ENCODE data around the gene ATP6V0A4.
"Not testable (repeated sequence)": the region's sequence is repeated elsewhere in the genome, so short reads cannot be mapped to it uniquely, and the experiment has no call there.

The ATP6V0A4 gene

GRCh38 chr7:138797715-138798320 lies at the start of gene ATP6V0A4, which contains the start of gene TMEM213:
ATP6V0A4 (minus strand) TSS chr7:138798196; CDS start chr7:138771247, 26,949 bp downstream.
TMEM213 (plus strand) TSS chr7:138797994; CDS start chr7:138798105, 111 bp downstream.
- DNase-seq (ENCODE audit: low read depth in 1 of 2, low spot score in 1 of 2), result no peak

DNA sequence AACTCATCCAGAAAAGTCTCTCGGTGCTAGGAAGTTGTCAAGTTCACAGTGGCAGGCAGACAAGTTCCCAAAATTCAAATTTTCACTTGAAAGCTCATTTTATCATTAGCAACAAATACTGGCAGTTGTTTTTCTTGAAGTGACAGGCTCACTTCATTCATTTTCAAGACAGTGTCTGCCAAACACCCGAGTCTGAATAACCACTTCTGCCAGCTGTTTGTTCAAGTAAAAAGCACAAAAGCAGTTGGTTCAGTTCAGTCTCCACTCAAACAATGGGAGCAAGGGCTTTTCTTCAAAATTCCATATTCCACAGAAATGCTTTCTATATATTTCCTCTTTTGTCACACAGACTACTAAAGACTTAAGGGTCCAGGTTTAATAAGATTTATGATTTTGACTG lies 47.7 kb upstream of the ATP6V0A4 start:
- DNase-seq (ENCODE audit: low read depth in 1 of 2, low spot score in 1 of 2), result no peak

DNA sequence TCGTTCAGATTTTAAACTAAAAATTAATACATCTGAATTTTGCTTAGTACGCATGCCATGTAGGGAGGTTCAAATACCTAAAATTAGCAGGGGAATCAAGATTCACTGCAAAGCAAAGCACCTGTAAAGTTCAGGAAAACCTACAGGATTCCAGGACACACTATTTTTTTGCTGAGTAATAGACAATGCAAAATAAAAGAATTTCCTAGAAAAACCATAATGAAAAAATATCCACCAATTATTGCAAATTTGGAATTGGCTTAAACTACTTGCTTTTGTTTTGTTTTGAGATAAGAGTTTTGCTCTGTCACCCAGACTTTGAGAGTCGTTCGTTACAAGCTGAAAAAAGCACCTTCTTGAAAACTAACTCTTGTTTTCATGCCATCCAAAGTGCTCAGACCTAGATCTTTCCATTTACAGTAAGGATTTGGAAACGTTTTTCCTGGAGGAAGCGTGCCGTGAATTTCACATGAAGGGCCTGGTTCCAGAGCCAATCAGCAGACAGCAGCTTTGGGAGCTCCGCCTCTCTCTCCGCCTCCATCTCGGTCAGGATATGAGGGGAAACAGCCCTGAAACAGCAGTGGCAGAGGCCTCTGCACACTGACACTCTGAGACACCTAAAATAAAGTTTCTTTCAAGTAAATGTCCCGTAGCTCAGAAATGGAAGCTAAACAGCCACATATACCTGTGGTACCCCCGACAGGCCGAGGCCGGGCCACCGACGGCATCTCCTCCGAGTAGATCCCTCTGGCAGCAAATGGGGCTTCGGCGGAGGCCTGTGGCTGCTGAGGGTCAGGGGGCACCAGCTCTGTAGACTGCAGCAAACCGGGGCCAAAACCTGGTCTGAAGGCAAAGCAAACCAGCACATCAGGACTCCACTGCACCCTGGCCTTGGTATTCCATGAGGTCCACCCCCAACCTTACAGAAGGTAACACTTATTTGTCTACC lies 45.9 kb upstream of the ATP6V0A4 start:
- DNase-seq (ENCODE audit: low read depth in 1 of 2, low spot score in 1 of 2), result no peak

- no peak for DNase-seq (ENCODE audit: low read depth in 1 of 2, low spot score in 1 of 2)
These were observed 44.1 kb upstream of the ATP6V0A4 start for GRCh38 chr7:138842111-138842510.

- DNase-seq (ENCODE audit: low read depth in 1 of 2, low spot score in 1 of 2), result no peak
These were observed 40.2 kb upstream of the ATP6V0A4 start for GRCh38 chr7:138838166-138838565.

GRCh38 chr7:138837627-138838026 lies 39.6 kb upstream of the ATP6V0A4 start:
- no peak for DNase-seq (ENCODE audit: low read depth in 1 of 2, low spot score in 1 of 2)

- DNase-seq (ENCODE audit: low read depth in 1 of 2, low spot score in 1 of 2), result no peak
These were observed 37.1 kb upstream of the ATP6V0A4 start for GRCh38 chr7:138835087-138835486.

GRCh38 chr7:138834583-138834982 lies 36.6 kb upstream of the ATP6V0A4 start:
- no peak for DNase-seq (ENCODE audit: low read depth in 1 of 2, low spot score in 1 of 2)

- DNase-seq (ENCODE audit: low read depth in 1 of 2, low spot score in 1 of 2), result no peak
These were observed 35.6 kb upstream of the ATP6V0A4 start for GRCh38 chr7:138833596-138833995.

DNA sequence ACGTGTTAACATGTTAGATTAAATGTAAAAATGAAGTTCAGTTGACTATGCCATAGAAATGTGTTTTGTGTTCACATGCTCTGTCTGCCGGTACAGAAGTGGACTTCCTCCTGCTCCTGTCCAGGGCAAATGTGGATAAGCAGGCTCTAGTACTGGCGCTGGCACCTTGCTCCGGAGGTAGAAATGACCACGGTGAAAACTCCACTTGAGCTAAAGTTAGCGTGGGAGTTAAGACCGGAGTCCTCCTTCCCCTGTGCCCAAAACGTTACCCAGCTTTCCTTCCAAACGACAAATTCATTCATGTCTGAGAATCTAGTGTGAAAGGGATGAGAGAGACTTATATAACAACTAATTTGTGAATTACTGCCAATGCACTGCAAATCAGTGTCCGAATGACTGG lies 35.0 kb upstream of the ATP6V0A4 start:
- no peak for DNase-seq (ENCODE audit: low read depth in 1 of 2, low spot score in 1 of 2)

GRCh38 chr7:138829335-138829734 lies 31.3 kb upstream of the ATP6V0A4 start:
- DNase-seq (ENCODE audit: low read depth in 1 of 2, low spot score in 1 of 2), result no peak

DNA sequence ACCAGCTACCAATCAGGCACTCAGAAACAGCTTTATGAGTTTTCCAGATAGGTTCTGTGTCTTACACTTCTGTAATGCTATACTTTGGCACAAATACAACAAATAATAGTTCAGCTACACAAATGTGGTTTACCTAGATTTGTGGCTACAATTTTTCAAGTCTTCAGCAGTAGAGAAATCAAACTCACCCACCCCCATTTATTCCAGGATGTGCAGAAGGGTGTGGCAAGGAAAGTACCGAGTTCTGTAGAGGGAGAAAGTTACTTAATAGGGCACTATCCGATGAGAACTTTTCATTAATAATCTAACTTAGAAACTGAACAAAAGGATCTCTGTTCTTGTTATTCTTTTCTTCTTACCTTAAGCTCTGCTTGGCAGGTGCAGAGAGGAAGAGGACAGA lies 30.3 kb upstream of the ATP6V0A4 start:
- DNase-seq (ENCODE audit: low read depth in 1 of 2, low spot score in 1 of 2), result no peak

DNA sequence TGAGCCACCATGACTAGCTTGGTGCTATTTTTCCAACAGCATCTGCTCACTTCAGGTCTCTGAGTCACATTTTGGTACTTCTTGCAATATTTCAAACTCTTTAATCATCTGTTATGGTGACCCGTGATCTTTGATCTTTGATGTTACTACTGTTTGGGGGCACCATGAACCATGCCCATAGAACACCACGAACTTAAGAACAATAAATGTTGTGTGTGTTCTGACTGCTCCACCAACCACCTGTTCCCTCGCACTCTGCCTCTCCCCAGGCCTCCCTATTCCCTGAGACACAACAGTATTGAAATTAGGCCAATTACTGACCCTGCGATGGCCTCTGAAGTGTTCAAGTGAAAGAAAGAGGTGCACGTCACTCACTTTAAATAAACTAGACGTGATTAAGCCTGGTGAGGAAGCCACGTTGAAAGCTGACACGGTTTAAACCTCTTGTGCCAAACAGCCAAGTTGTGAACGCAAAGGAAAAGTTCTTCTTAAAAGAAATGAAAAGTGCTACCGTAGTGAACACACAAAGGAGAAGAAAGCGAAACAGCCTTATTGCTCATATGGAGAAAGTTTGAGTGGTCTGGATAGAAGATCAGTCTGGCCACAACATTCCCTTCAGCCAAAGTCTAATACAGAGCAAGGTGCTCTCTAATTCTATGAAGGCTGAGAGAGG lies 27.2 kb upstream of the ATP6V0A4 start:
- no peak for DNase-seq (ENCODE audit: low read depth in 1 of 2, low spot score in 1 of 2)

GRCh38 chr7:138822867-138823535 lies 25.0 kb upstream of the ATP6V0A4 start:
- no peak for DNase-seq (ENCODE audit: low read depth in 1 of 2, low spot score in 1 of 2)

DNA sequence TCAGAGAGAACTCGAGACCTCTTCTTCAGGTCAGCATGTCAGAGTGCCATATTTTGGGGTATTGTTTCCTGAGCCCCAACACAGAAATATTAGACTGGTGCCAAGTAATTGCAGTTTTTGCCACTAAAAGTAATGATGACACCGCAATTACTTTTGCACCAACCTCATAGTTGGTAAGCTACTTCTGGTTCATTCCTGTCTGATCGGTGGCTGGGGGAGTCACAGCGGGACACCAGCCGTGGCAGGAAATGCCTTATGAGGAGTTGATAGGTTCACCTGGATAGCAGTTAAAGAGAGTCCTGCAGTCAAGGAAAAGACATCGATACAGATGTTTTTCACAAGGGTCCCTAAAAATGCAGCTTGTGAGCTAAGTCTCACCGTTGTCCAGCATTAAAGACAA lies 23.9 kb upstream of the ATP6V0A4 start:
- DNase-seq (ENCODE audit: low read depth in 1 of 2, low spot score in 1 of 2), result no peak

DNA sequence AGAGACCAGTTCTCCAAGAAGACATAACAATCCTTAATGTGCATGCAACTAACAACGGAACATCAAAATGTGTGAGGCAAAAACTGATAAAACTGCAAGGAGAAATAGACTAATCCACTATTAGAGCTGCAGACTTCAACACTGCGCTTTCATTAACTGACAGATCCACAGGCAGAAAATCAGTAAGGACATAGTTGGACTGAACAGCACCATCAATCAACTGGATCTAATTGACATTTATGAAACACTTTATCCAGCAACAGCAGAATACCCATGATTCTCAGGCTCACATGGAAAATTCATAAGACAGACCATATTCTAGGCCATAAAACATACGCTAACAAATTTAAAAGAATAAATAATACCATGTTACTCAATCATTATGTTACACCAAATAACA lies 21.6 kb upstream of the ATP6V0A4 start:
- DNase-seq (ENCODE audit: low read depth in 1 of 2, low spot score in 1 of 2), result no peak

GRCh38 chr7:138816650-138817049 lies 18.7 kb upstream of the ATP6V0A4 start:
- no peak for DNase-seq (ENCODE audit: low read depth in 1 of 2, low spot score in 1 of 2)

- DNase-seq (ENCODE audit: low read depth in 1 of 2, low spot score in 1 of 2), result no peak
These were observed 16.9 kb upstream of the ATP6V0A4 start for GRCh38 chr7:138814816-138815332.

GRCh38 chr7:138813945-138814344 lies 15.9 kb upstream of the ATP6V0A4 start:
- no peak for DNase-seq (ENCODE audit: low read depth in 1 of 2, low spot score in 1 of 2)

- not testable (repeated sequence) for DNase-seq (ENCODE audit: low read depth in 1 of 2, low spot score in 1 of 2)
These were observed 13.3 kb upstream of the ATP6V0A4 start for GRCh38 chr7:138811327-138811726.

GRCh38 chr7:138809346-138809745 lies 11.3 kb upstream of the ATP6V0A4 start:
- DNase-seq (ENCODE audit: low read depth in 1 of 2, low spot score in 1 of 2), result no peak
